GM12873 (cell line): ENCODE measurements around the gene OXER1.

ENCODE experiments used
- CTCF ChIP-seq: IDR thresholded peaks from 2 replicates; pipeline ENCODE4 v1.5.1; 2012; ENCODE audit warnings: low read depth, mild to moderate bottlenecking, moderate library complexity, low read length, control low read depth; ENCODE audit not compliant: insufficient read depth; ENCODE audit errors: missing control alignments

The OXER1 gene

GRCh38 chr2:42768706-42769256, 4.8 kb upstream of the OXER1 start:
- no peak for TF ChIP-seq CTCF

GRCh38 chr2:42767899-42768705, 4.2 kb upstream of the OXER1 start:
- TF ChIP-seq CTCF: no peak

- TF ChIP-seq CTCF: no peak
These were observed 3.4 kb upstream of the OXER1 start for GRCh38 chr2:42767080-42767898.

GRCh38 chr2:42765686-42766085, 1.8 kb upstream of the OXER1 start:
- no peak for TF ChIP-seq CTCF

GRCh38 chr2:42764901-42765300, 966 bp upstream of the OXER1 start:
- no peak for TF ChIP-seq CTCF

GRCh38 chr2:42762823-42763804, 821 bp downstream of the OXER1 start:
- TF ChIP-seq CTCF: no peak

GRCh38 chr2:42762155-42762554, 1.8 kb downstream of the OXER1 start:
- TF ChIP-seq CTCF: no peak
